HG03064 (cell line): ENCODE data around the gene RAPGEF2.
"Not testable (repeated sequence)": the region's sequence is repeated elsewhere in the genome, so short reads cannot be mapped to it uniquely, and the experiment has no call there.

Experiments used
- ATAC-seq: cut with Tn5 transposase; IDR thresholded peaks from one replicate; pipeline ENCODE4 v1.9.1; 2021; ENCODE audit warnings: low read depth; ENCODE audit not compliant: unreplicated experiment

RAPGEF2 gene

GRCh38 chr4:159227984-159228383, 125.1 kb downstream of the RAPGEF2 start:
- no peak for ATAC-seq

GRCh38 chr4:159229164-159229563, 126.3 kb downstream of the RAPGEF2 start:
- ATAC-seq, result no peak

GRCh38 chr4:159232465-159233106, 129.7 kb downstream of the RAPGEF2 start:
- no peak for ATAC-seq

GRCh38 chr4:159235779-159236368, 133.0 kb downstream of the RAPGEF2 start:
- no peak for ATAC-seq

GRCh38 chr4:159237975-159238374, 135.1 kb downstream of the RAPGEF2 start:
- ATAC-seq, result no peak

GRCh38 chr4:159238631-159239030, 135.8 kb downstream of the RAPGEF2 start:
- ATAC-seq, result no peak

GRCh38 chr4:159239629-159240028, 136.8 kb downstream of the RAPGEF2 start:
- no peak for ATAC-seq

- ATAC-seq, result no peak
These were observed 137.2 kb downstream of the RAPGEF2 start for GRCh38 chr4:159240046-159240445.

GRCh38 chr4:159240687-159241086, 137.8 kb downstream of the RAPGEF2 start:
- ATAC-seq, result no peak

GRCh38 chr4:159242427-159242826, 139.5 kb downstream of the RAPGEF2 start:
- no peak for ATAC-seq

- no peak for ATAC-seq
These were observed 145.7 kb downstream of the RAPGEF2 start for GRCh38 chr4:159248384-159249178.

GRCh38 chr4:159250751-159251325, 148.0 kb downstream of the RAPGEF2 start:
- no peak for ATAC-seq

GRCh38 chr4:159251580-159251979, 148.7 kb downstream of the RAPGEF2 start:
- not testable (repeated sequence) for ATAC-seq

GRCh38 chr4:159252491-159252890, 149.6 kb downstream of the RAPGEF2 start:
- ATAC-seq, result no peak

- ATAC-seq, result no peak
These were observed 153.2 kb downstream of the RAPGEF2 start for GRCh38 chr4:159256037-159256436.

GRCh38 chr4:159258889-159259560, 156.1 kb downstream of the RAPGEF2 start:
- no peak for ATAC-seq

GRCh38 chr4:159264057-159264456, 161.2 kb downstream of the RAPGEF2 start:
- ATAC-seq, result no peak

- ATAC-seq, result no peak
These were observed 164.3 kb downstream of the RAPGEF2 start for GRCh38 chr4:159266981-159267868.

- ATAC-seq, result no peak
These were observed 165.0 kb downstream of the RAPGEF2 start for GRCh38 chr4:159267869-159268285.

GRCh38 chr4:159268607-159269006, 165.7 kb downstream of the RAPGEF2 start:
- ATAC-seq, result no peak
